Measurements from ENCODE around the gene KCTD12.
"Not testable (repeated sequence)": the region's sequence is repeated elsewhere in the genome, so short reads cannot be mapped to it uniquely, and the experiment has no call there.

KCTD12 gene

DNA sequence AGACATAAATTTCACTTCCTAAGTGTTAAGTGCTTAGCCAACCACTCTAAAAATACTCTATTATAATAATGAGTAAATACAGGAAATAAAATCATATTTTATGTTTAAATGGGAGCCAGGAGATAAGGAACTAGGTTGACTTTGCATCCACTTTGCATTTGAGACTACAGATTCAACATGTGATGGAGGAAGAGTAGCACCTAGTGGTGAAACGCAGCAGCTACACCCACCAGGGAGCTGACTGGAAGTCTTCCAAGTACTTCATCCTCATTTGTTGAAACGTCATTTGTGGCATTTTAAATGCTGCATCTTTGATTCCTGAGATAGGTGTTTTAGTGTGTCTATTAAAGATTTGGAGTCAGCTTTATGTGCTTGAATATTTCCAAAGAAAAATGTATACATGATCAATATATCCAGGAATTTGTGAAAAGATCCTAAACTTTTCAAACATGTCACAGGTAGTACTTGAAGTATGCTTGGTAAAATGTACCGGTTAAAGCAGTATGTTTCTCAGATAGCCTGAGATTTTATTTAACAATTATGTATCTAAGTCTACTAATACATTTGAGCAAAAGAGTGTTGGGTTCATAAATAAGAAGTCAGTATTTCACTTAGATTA is 17.4 kb upstream of the KCTD12 start:
- H3K36me3 Mint-ChIP-seq, result peaks cover 5% of the 10 kb centered on the region
- no peaks in the 10 kb centered on the region for H3K4me1 Mint-ChIP-seq
- ATAC-seq (ENCODE audit: low read depth), result peak; percentile 88
- no peak overlapping the region for H3K27ac Mint-ChIP-seq
- DNase-seq (ENCODE audit: low spot score in 2 of 2), result peak; percentile 43 to 52
- no peak overlapping the region for H3K4me3 Mint-ChIP-seq
- H3K9me3 Mint-ChIP-seq, result peaks cover 8% of the 10 kb centered on the region
- H3K27me3 Mint-ChIP-seq, result peaks cover 11% of the 10 kb centered on the region

DNA sequence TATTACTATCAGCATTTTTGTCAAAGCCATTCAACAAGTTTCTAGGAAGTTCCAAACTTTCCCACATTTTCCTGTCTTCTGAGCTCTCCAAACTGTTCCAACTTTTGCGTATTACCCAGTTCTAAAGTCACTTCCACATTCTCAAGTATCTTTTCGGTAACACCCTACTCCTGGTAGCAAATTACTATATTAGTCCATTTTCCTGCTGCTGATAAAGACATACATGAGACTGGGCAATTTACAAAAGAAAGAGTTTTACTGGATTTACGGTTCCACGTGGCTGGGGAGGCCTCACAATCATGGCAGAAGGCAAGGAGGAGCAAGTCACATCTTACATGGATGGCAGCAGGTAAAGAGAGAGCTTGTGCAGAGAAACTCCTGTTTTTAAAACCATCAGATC is 12.9 kb upstream of the KCTD12 start:
- not testable (repeated sequence) for DNase-seq (ENCODE audit: low spot score in 2 of 2); H3K4me3 Mint-ChIP-seq; ATAC-seq (ENCODE audit: low read depth); H3K27me3 Mint-ChIP-seq; H3K27ac Mint-ChIP-seq; H3K36me3 Mint-ChIP-seq; H3K4me1 Mint-ChIP-seq
- H3K9me3 Mint-ChIP-seq, result peaks cover 11% of the 10 kb centered on the region

DNA sequence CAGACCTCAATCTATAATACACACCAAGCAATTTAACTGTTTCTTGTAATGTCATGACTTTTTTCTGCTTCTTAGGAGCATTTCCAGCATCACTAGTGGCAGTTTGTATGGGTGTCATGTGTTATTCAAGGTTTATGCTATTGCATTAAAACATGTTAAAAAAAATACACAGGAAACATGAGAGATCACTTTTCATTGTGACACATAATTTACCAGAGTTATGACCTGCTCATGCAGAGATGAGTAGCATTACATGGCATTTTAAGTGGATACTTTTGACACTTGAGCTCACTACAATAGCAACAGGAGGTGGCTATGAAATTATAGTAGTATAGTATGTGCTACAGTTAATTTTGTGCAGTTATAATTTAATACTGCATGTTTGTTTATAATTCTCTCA is 11.0 kb upstream of the KCTD12 start:
- Mint-ChIP-seq H3K9me3 (peaks cover 11% of the 10 kb centered on the region), H3K27me3 (peaks cover 11% of the 10 kb centered on the region)
- H3K36me3 Mint-ChIP-seq; H3K4me3 Mint-ChIP-seq; H3K27ac Mint-ChIP-seq; H3K4me1 Mint-ChIP-seq; ATAC-seq (ENCODE audit: low read depth); DNase-seq (ENCODE audit: low spot score in 2 of 2): not testable (repeated sequence)

DNA sequence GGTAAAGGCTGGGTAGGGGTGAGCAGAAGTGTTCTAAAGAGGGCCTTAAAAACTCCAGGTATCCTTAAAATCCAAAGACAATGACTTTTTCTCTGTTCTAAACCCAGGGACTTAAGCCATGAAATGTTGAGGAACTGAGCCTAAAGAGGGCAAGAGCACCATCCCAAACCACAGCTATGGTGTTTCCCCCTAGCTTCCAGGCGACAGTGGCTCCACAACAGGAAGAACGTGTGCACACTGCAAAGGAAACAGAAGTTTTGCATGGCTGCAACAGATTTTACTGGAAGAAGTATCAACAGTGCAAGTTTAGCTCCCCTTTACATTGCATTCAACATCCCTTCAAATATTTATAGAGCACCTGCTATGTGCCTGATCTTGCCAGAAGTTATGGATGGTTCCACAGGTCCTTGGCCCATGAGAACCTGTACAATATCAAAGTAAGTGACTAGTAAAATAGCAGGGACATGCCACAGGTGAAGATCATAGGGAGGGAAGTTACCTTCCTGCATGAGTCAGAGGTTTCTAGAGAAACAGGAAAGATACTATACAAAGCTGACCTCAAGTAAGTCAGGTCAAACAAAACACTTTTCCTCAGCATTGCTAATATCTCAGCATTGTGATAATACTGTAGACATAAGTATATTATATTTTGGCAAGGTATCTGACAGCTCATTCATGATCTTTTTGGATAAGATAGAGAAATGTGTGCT is 8.4 kb upstream of the KCTD12 start:
- H3K9me3 Mint-ChIP-seq, result peaks cover 9% of the 10 kb centered on the region
- no peak overlapping the region for H3K4me3 Mint-ChIP-seq
- H3K27ac Mint-ChIP-seq, result no peak overlapping the region
- peaks cover 2% of the 10 kb centered on the region for H3K4me1 Mint-ChIP-seq
- DNase-seq (ENCODE audit: low spot score in 2 of 2), result no peak
- no peak for ATAC-seq (ENCODE audit: low read depth)
- peaks cover 11% of the 10 kb centered on the region for H3K27me3 Mint-ChIP-seq
- H3K36me3 Mint-ChIP-seq, result peaks cover 5% of the 10 kb centered on the region

DNA sequence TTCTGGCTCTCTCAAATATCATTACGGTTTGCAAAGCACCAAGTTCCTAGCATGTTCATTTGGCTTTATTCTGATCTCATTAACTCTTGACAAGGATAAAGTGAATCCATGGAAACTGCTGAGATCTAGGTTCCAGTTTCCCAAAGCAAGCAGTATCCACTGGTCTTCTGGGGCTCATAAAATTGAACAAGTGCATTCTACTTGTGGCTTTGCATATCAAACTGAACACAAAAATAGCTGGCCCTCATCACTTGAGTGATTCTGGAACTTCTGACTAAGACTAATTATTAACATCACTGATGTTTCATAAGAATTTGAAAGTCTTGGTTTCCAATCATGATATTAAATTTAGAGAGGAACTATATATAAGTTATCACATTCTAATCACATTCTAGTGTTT is 6.3 kb upstream of the KCTD12 start:
- no peak overlapping the region for H3K4me3 Mint-ChIP-seq
- ATAC-seq (ENCODE audit: low read depth) (no peak), DNase-seq (ENCODE audit: low spot score in 2 of 2) (no peak)
- peaks cover 8% of the 10 kb centered on the region for H3K27me3 Mint-ChIP-seq
- H3K27ac Mint-ChIP-seq, result no peak overlapping the region
- H3K9me3 Mint-ChIP-seq, result peaks cover 2% of the 10 kb centered on the region
- H3K36me3 Mint-ChIP-seq, result no peaks in the 10 kb centered on the region
- peaks cover 5% of the 10 kb centered on the region for H3K4me1 Mint-ChIP-seq

DNA sequence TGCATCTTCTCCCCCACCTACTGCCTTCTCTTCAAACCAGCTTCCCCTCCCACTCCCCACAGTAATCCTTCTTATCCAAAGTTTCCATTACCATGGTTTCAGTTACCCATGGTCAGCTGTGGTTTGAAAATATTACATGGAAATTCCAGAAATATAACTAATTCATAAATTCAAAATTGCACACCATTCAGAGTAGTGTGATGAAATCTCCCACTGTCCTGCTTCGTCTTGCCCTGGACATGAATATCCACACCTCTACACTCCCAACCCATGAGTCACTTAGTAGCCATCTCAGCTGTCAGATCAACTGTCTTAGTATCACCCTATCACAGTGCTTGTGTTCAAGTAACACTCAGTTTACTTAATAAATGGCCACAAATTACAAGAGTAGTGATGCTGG is 3.8 kb upstream of the KCTD12 start:
- Mint-ChIP-seq H3K27ac (no peak overlapping the region), H3K9me3 (no peaks in the 10 kb centered on the region), H3K4me3 (no peak overlapping the region), H3K4me1 (peaks cover 6% of the 10 kb centered on the region), H3K27me3 (peaks cover 5% of the 10 kb centered on the region), H3K36me3 (no peaks in the 10 kb centered on the region)
- DNase-seq (ENCODE audit: low spot score in 2 of 2), result no peak
- ATAC-seq (ENCODE audit: low read depth), result no peak

DNA sequence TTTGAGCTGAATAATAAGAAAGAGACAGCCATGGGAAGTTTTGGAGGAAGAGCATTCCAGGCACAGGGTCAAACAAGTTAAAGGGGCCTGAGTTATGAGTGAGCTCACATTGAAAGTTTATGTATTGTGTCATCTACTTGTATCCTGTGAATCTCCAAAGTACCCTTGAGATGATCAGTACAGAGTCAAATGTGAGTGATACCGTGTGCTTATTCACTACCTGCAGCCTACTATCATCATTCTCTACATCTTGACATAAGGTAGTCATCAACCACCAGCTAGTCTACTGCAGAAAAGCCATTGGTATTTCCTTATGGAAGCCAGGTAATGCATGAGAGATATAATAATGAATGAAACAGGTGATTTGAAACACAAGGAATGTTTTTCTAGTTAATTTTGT is 3.0 kb upstream of the KCTD12 start:
- H3K4me1 Mint-ChIP-seq, result peaks cover 11% of the 10 kb centered on the region
- peaks cover 4% of the 10 kb centered on the region for H3K27me3 Mint-ChIP-seq
- no peaks in the 10 kb centered on the region for H3K36me3 Mint-ChIP-seq
- no peaks in the 10 kb centered on the region for H3K9me3 Mint-ChIP-seq
- ATAC-seq (ENCODE audit: low read depth) (no peak), DNase-seq (ENCODE audit: low spot score in 2 of 2) (no peak)
- H3K27ac Mint-ChIP-seq, result no peak overlapping the region
- no peak overlapping the region for H3K4me3 Mint-ChIP-seq

DNA sequence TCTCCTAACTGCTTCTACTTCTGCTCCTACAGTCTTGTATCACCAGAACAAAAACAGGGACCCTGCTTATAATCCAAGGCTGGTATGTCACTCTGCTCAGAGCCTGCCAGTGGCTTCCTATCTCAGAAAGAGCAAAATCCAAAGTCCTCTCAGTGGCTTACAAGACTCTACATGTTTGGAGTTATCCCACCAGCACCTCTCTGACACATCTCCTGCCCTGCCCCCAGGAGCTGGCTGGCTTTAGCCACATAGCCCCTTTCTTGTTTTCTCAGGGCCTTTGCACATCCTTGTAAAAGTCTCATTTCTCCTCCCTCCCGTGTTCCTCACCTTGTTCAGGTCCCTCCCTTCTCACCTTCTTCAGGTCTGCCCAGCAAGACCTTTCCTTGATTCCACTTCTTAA is 2.2 kb upstream of the KCTD12 start:
- Mint-ChIP-seq H3K27ac (no peak overlapping the region), H3K36me3 (no peaks in the 10 kb centered on the region), H3K4me3 (no peak overlapping the region), H3K27me3 (peaks cover 1% of the 10 kb centered on the region), H3K9me3 (no peaks in the 10 kb centered on the region), H3K4me1 (peaks cover 15% of the 10 kb centered on the region)
- DNase-seq (ENCODE audit: low spot score in 2 of 2) (no peak), ATAC-seq (ENCODE audit: low read depth) (no peak)

DNA sequence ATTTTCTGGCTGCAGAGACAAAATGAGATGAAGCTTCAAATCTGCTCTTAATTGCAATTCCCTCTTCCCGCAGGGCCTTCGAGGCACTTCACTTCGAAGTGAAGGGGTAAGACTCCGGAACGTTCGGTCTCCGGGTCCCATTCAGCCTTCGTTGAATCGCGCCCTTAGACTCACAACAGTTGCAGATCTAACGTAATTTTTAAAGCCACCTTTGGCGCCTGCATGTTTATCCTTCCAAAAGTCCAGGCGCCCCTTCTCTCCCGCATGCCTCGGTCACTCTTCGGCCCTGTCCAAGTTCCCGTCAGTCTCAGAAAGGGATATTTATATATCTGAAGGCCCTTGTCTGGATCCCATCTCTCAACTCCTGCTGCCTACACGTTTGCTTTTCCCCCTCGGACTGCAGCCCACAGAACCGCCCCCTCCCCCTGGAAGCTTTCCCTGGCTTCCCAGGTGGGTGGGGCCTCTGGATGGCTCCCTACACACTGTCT is 915 bp upstream of the KCTD12 start:
- H3K27ac Mint-ChIP-seq, result no peak overlapping the region

DNA sequence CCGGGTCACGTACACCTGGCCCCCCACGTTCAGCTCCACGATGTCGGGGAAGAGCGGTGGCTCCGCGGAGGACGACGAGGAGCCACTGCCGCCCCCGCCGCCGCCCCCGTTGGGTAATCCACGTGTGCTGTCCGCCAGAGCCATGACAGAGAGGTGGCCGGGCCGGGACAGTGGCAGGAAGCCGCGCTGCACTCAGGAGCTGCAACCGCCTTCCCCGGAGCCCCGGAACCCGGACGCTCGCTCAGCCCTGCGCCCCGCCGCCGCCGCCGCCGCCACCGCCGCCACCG is 257 bp downstream of the KCTD12 start:
- no peaks in the 10 kb centered on the region for H3K36me3 Mint-ChIP-seq
- peaks cover 15% of the 10 kb centered on the region for H3K4me1 Mint-ChIP-seq
- ATAC-seq (ENCODE audit: low read depth), result no peak
- DNase-seq (ENCODE audit: low spot score in 2 of 2), result no peak
- H3K9me3 Mint-ChIP-seq, result no peaks in the 10 kb centered on the region
- H3K27ac Mint-ChIP-seq, result no peak overlapping the region
- peaks cover 1% of the 10 kb centered on the region for H3K27me3 Mint-ChIP-seq
- peak overlapping the region; percentile 78 for H3K4me3 Mint-ChIP-seq

More for the DNA sequence above, 915 bp upstream of the KCTD12 start:
- ATAC-seq (ENCODE audit: low read depth) (no peak), DNase-seq (ENCODE audit: low spot score in 2 of 2) (no peak)
- peaks cover 1% of the 10 kb centered on the region for H3K27me3 Mint-ChIP-seq
- H3K4me3 Mint-ChIP-seq, result peak overlapping the region; percentile 82
- peaks cover 15% of the 10 kb centered on the region for H3K4me1 Mint-ChIP-seq
- H3K9me3 Mint-ChIP-seq, result no peaks in the 10 kb centered on the region
- H3K36me3 Mint-ChIP-seq, result no peaks in the 10 kb centered on the region

DNA sequence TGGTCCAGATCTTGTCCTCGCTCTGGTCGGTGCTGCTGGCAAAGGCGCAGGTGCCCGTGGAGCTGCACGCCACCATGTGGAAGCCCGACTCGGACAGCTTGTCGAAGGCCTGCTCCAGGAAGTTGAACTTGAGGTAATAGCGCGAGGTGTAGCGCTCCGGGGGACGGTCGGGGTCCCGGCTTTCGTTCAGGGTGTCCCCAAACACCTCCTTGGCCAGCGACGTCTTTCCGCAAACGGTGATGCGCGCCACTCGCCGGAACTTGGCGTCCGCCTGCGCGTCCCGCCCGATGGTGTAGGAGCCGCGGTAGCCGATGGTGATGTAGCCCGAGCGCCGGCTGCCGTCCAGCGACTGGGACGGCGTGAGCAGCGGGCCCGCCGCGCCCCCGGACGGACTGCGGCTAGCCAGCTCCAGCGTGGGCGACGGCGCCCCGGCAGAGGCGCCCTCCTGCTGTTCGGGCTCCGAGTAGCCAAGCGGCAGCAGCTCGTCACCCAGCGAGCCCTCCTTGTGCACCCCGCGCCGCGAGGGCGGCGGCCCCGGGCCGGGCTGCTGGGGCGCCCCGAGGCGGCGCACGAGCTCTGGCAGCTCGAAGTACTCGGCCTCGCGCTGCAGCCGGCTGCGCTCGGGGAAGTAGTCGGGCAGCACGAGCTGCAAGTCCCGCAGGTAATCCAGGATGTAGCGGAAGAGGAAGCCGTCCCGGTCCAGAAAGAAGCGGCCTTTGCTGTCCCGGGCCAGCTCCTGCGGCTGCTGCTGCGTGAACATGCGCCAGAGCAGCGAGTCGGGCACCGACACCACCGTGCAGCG is 801 bp downstream of the KCTD12 start:
- DNase-seq (ENCODE audit: low spot score in 2 of 2), result peak; percentile 48 to 58
- peaks cover 1% of the 10 kb centered on the region for H3K27me3 Mint-ChIP-seq
- H3K36me3 Mint-ChIP-seq, result no peaks in the 10 kb centered on the region
- peak; percentile 50 for ATAC-seq (ENCODE audit: low read depth)
- no peaks in the 10 kb centered on the region for H3K9me3 Mint-ChIP-seq
- H3K4me3 Mint-ChIP-seq, result peak overlapping the region; percentile 86
- H3K4me1 Mint-ChIP-seq, result peaks cover 15% of the 10 kb centered on the region
- peak overlapping the region; percentile 59 for H3K27ac Mint-ChIP-seq

DNA sequence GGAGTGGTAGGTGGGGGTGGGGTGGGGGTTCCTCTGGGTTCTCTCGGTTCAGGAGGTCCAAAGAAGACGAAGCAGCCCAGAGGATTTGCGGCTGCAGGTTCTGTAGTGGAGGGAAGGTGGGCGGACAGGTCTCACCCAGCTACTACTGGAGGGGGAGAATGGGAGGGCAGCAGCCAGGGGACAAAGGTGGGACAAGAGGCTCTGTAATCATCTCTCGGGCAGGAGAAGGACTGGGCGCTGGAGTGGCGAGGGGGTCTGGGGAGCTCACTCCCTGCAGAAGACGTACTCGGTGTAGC is 1.4 kb downstream of the KCTD12 start:
- peaks cover 17% of the 10 kb centered on the region for H3K4me1 Mint-ChIP-seq
- no peaks in the 10 kb centered on the region for H3K9me3 Mint-ChIP-seq
- ATAC-seq (ENCODE audit: low read depth), result no peak
- no peaks in the 10 kb centered on the region for H3K36me3 Mint-ChIP-seq
- DNase-seq (ENCODE audit: low spot score in 2 of 2), result no peak
- H3K27ac Mint-ChIP-seq, result peak overlapping the region; percentile 59
- no peaks in the 10 kb centered on the region for H3K27me3 Mint-ChIP-seq
- peak overlapping the region; percentile 86 for H3K4me3 Mint-ChIP-seq

DNA sequence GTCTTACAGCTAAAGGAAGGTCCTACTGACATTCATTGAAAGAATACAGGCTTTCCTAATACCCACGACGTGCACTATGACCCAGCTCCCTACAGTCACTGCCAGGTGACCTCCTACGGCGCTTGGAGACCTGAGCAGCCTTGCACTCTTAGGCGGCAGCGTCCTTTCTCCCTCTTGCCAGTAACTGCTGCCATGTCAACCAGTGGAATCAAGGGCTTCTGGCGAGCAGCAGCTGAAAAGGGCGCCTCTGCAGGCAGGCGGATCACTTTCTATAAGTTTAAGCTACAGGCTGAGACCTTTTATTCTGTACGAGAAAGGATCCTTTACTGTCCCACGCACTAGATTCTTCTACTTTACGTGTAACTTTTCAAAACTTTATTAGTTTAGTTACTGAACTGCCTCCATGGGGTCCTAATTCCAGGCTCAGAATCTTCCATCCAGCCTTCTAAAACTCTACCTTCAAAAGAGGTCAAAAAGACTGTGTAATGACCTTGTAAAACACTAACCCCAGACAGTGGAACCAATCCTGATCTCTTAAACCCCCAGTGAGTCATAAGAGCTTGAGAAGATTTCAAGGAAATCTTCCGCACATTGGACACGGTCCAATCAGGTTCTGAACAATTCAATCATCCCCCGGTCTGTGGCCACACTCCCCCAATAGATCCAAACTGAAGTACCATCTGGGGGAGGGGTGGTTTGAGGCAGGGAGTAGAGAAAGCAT is 1.9 kb downstream of the KCTD12 start:
- H3K4me1 Mint-ChIP-seq, result peaks cover 20% of the 10 kb centered on the region
- no peaks in the 10 kb centered on the region for H3K9me3 Mint-ChIP-seq
- H3K27me3 Mint-ChIP-seq, result no peaks in the 10 kb centered on the region
- peak overlapping the region; percentile 59 for H3K27ac Mint-ChIP-seq
- no peak for ATAC-seq (ENCODE audit: low read depth)
- no peak for DNase-seq (ENCODE audit: low spot score in 2 of 2)
- peak overlapping the region; percentile 86 for H3K4me3 Mint-ChIP-seq
- H3K36me3 Mint-ChIP-seq, result no peaks in the 10 kb centered on the region

DNA sequence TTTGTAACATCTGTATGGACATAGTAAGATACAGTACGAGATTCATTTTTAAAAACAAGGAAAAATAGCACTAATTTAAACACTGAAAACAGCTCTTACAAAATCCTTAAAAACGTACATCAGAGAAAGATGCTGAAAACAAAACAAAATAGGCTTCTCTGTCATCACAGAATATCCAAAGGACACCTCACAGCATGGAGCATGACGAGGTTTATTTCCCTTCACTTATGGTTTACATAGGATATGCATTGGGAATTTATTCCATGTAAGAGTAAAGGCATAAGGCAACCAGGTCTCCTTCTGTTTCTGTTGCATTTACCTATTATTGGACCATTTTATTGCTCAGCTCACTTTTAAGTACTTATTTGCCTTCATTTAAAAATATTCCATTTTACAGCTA is 3.0 kb downstream of the KCTD12 start:
- Mint-ChIP-seq H3K36me3 (no peaks in the 10 kb centered on the region), H3K27ac (no peak overlapping the region), H3K4me3 (no peak overlapping the region), H3K4me1 (peaks cover 21% of the 10 kb centered on the region), H3K9me3 (no peaks in the 10 kb centered on the region), H3K27me3 (no peaks in the 10 kb centered on the region)
- ATAC-seq (ENCODE audit: low read depth) (no peak), DNase-seq (ENCODE audit: low spot score in 2 of 2) (no peak)
